Colonic mucosa (tissue), 4 donors: ENCODE measurements around the gene AOPEP. TPM values are rescaled to one million over a fixed set of nuclear protein-coding genes. Genes with fewer than 3 reads are reported as not detected.
A peak's percentile ranks its signal among the peaks of the same experiment; 100 is the strongest.

Experiments
- DNase-seq: peaks from one replicate; pipeline ENCODE4 v3.0.0-alpha.2; 2020
- H3K27ac ChIP-seq: fragments of 200-600 bp; one replicate; pipeline ENCODE4 v1.8.0; 2021
- H3K27me3 ChIP-seq: fragments of 200-600 bp; one replicate; pipeline ENCODE4 v1.8.0; 2021
- H3K36me3 ChIP-seq: fragments of 200-600 bp; one replicate; pipeline ENCODE4 v1.8.0; 2021
- H3K4me1 ChIP-seq: fragments of 200-600 bp; one replicate; pipeline ENCODE4 v1.8.0; 2021; ENCODE audit warnings: mild to moderate bottlenecking
- H3K4me3 ChIP-seq: fragments of 200-600 bp; one replicate; pipeline ENCODE4 v1.8.0; 2021
- H3K9ac ChIP-seq, 2 donors: one replicate each; pipeline ENCODE4 v1.7.0; 2013; ENCODE audit warnings: control low read depth in 2 of 2, low read depth in 2 of 2, low read length in 2 of 2
- H3K9me3 ChIP-seq: fragments of 200-600 bp; one replicate; pipeline ENCODE4 v1.8.0; 2021
- intact Hi-C: fragments of 100-400 bp; cut with DNase I; formaldehyde crosslinking; loops from one replicate; pipeline ENCODE4 v1.14.1; 2022
- total RNA-seq, 2 donors: library from RNA; stranded (reverse); fragmentation: NEBNext Ultra II Directional in 1 of 2; extraction: Animal tissue kit (Norgen Biotek cat#: 25700) in 1 of 2; gene quantifications; one replicate each; pipeline ENCODE4 v1.2.1, GENCODE V29; 2021
- TF ChIP-seq, protein P1 (sequence below): fragments of 200-600 bp; IDR thresholded peaks from one replicate; pipeline ENCODE4 v1.8.0; 2022; ENCODE audit warnings: antibody characterized with exemption, mild to moderate bottlenecking
- donor health status: healthy.
- donor health status: DM: no; HTN: no; CAD: no.
- donor health status: DM: no; HTN: no; CAD: no.

AOPEP gene
- total RNA-seq, 2 donors from 2014 or later = 38.4 to 43.2 TPM

DNA sequence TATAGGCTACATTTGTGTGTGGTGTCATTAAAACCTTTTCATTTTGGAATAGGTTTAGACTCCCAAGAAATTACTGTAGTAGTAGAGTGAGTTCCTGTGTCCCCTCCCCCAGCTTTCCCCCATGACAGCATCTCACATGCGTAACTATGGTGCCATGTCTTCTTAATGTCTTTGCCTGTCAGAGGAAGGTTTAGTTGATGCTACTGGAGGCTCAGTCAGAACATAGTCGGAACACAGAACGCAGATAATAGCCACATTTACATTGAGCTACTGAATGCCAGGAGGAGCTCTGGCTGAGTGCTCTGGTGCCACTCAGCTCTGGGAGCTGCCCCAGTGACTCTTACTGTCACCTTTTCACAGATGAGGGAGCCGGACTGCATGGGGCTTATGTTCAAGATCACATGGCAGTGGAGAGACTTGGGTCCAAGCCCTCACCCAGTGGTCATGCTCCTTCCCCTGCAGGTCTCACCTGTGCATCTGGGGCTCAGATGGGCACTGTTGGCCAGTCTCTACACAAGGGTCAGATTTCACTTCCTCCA is 223.6 kb downstream of the AOPEP start:
- Histone ChIP-seq H3K4me3 (no peak overlapping the region), H3K9ac (no peak overlapping the region), H3K4me1 (peaks cover 3% of the 10 kb centered on the region), H3K36me3 (no peaks in the 10 kb centered on the region), H3K27me3 (no peaks in the 10 kb centered on the region), H3K27ac (no peak overlapping the region), H3K9me3 (no peaks in the 10 kb centered on the region)
- DNase-seq = no peak
- TF ChIP-seq, protein P1, sequence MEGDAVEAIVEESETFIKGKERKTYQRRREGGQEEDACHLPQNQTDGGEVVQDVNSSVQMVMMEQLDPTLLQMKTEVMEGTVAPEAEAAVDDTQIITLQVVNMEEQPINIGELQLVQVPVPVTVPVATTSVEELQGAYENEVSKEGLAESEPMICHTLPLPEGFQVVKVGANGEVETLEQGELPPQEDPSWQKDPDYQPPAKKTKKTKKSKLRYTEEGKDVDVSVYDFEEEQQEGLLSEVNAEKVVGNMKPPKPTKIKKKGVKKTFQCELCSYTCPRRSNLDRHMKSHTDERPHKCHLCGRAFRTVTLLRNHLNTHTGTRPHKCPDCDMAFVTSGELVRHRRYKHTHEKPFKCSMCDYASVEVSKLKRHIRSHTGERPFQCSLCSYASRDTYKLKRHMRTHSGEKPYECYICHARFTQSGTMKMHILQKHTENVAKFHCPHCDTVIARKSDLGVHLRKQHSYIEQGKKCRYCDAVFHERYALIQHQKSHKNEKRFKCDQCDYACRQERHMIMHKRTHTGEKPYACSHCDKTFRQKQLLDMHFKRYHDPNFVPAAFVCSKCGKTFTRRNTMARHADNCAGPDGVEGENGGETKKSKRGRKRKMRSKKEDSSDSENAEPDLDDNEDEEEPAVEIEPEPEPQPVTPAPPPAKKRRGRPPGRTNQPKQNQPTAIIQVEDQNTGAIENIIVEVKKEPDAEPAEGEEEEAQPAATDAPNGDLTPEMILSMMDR = no peak
- intact Hi-C loops = no loop called here

DNA sequence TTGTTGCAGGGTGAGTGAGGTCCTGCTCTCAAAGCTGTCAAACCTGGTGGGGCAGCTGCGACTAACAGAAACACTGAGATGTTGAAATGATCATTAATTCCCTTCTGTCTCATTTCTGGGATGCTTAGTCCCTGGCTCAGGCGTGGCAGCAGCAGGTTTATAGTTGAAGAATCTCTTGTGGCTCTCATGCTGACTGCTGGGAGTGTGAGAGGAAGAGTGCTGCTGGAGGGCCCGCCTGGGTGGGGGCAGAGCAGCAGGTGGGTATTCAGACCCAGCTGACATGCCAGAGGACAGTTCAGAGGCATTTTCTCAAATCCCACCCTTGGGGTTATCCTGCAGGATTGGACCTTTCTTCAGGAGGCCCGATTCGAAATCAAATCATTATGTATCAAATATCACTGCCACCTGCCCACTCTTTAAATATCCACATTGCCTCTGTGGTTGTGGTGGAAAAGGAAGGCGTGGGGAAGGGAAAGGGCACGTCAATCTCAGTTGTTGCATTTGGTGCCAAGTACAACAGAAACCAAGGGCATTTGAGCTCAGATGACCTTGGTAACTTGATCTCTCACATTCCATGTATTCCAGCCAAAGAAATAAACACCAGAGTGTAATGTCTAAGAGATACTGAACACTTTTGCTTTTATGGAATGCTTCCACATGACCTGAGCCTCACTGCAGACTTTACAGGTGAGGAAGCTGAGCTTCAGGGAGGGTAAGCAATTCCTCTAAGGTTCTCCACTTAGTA is 224.3 kb downstream of the AOPEP start:
- no peak overlapping the region for H3K4me3 ChIP-seq
- no peak for DNase-seq
- peak overlapping the region; percentile 5 for H3K27ac ChIP-seq
- intact Hi-C loops = no loop called here
- TF ChIP-seq, protein P1 = no peak
- H3K36me3 ChIP-seq = no peaks in the 10 kb centered on the region
- H3K27me3 ChIP-seq = no peaks in the 10 kb centered on the region
- no peaks in the 10 kb centered on the region for H3K9me3 ChIP-seq
- peaks cover 3% of the 10 kb centered on the region for H3K4me1 ChIP-seq
- no peak overlapping the region for H3K9ac ChIP-seq

DNA sequence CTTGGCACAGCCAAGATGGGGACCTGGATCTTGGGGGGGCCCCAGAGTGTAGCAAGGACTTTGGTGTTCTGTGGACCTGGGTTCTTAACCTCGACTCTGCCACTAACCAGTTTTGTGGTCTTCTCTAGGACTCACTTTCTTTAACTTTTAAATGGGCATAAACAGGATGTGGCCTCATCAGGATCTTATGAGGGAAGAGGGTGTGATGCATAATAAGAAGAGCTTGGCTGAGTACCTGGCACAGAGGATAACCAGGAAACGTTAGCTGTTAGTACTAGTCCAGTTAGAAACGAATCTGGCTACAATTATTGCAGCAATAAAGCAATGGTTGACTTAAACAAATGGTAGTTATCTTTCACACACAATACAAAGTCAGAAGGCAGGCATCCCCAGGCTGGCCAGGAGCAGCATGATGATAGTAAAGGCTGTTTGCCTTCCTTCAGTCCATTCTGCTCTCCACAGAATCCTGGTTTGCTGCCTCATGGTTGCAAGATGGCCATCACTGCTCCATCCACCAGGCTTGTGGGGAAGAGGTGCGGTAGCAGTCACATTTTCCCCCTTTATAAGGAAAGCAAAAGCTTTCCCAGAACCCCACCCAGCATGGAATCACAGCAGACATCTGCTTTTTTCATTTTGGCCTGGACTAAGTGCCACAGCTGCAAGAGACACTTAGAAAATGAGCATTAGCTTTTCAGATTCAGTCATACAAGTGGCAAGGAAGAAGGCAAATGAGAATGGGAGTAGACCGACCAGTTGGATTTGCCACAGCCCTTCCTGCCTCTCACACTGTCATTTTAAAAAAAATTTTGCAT is 225.0 kb downstream of the AOPEP start:
- H3K36me3 ChIP-seq = no peaks in the 10 kb centered on the region
- peak overlapping the region; percentile 5 for H3K27ac ChIP-seq
- H3K27me3 ChIP-seq = no peaks in the 10 kb centered on the region
- TF ChIP-seq, protein P1 = no peak
- DNase-seq = peak; percentile 52
- intact Hi-C loops = no loop called here
- H3K9ac ChIP-seq = no peak overlapping the region
- H3K9me3 ChIP-seq = no peaks in the 10 kb centered on the region
- H3K4me1 ChIP-seq = peaks cover 3% of the 10 kb centered on the region
- no peak overlapping the region for H3K4me3 ChIP-seq

DNA sequence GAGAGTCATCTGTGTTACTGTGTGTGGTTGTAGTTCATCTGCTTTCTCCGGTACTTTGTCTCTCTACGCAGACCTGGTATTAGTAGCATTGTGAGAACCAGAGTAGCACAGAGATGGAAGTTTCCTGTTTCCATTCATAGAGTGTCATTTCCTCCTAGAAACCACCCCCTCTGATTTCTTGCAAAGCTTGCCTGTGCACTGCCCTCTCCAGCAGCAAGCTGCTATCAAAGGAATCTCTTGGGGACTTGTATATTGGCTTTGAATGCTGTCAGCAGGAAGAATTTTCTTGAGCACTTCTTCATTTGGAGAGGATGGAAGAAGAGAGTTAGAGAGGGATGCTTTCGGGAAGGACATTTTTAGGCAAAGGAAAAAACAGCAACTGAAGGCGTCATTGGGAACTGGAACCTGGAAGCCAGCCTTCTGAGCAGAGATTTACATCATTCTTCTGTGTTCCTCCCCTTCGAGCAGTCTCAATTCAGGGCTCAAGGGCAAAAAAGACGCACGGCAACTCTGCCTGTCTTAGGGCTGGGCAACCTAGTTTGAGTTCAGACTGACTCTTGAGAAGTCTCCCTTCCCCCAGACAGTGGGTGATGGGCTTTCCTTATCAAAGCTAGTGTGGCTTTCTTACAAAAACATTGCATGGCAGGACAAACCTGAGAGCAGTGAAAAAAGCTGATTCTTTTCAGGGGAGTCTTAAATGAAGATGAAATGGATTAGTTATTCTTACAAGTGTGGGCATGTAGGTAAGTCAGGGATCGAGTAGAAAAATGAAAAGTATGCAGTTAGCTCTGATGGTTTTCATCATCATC is 226.3 kb downstream of the AOPEP start:
- peaks cover 3% of the 10 kb centered on the region for H3K4me1 ChIP-seq
- no peak for DNase-seq
- H3K4me3 ChIP-seq = no peak overlapping the region
- no peaks in the 10 kb centered on the region for H3K27me3 ChIP-seq
- H3K36me3 ChIP-seq = no peaks in the 10 kb centered on the region
- H3K9me3 ChIP-seq = no peaks in the 10 kb centered on the region
- H3K27ac ChIP-seq = no peak overlapping the region
- TF ChIP-seq, protein P1 = no peak
- H3K9ac ChIP-seq = no peak overlapping the region
- intact Hi-C loops = no loop called here

DNA sequence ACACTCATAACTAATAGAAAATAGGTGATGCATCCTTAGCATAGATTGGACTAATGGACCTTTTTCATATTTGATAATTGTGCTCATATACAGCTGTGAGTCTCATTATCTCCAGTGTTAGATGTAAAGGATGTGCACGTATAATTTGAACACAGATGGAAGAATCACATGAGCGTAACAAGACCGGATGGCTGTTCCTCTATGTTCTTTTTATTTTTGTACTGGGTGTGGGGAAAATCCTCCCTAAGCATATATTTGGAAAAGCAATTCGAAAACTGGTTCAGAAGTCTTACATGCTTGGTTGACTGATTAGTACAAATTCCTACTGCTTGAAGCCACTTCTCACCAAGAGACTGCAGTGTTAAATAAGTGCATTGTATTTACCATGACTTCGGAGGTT is 230.2 kb downstream of the AOPEP start:
- Histone ChIP-seq H3K9me3 (no peaks in the 10 kb centered on the region), H3K27ac (no peak overlapping the region), H3K27me3 (no peaks in the 10 kb centered on the region), H3K9ac (no peak overlapping the region), H3K36me3 (no peaks in the 10 kb centered on the region), H3K4me3 (no peak overlapping the region), H3K4me1 (no peaks in the 10 kb centered on the region)
- no peak for DNase-seq
- intact Hi-C loops = no loop called here
- TF ChIP-seq, protein P1 = no peak
